ENCODE data around the gene INSC. TPM values are rescaled to one million over a fixed set of nuclear protein-coding genes. Genes with fewer than 3 reads are reported as not detected.

The INSC gene
- total RNA-seq, 1 donor from 2014 or later: 0.23 TPM

DNA sequence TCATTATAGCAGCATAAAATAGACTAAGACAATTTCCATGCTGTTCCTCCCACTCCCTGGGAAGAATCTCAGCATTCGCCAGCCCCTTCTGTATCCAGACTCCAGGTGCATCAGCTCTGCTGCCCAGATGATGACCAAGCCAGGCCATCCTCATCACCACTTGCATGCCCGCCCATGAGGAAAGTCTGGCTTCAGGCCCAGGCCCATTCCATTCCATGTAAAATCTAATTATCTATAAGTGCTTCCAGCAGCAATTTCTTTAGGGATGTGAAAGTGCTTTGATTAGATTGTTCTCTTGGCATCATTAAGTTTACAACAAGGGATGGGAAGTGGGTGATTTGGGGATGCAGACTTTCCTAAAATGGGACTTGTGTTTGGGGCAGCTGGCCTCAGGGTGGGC, 100.3 kb downstream of the INSC start:
- no peak for DNase-seq (ENCODE audit: low spot score)
- Mint-ChIP-seq H3K27me3 (ENCODE audit: unreplicated experiment) (no peaks in the 10 kb centered on the region), H3K36me3 (ENCODE audit: low read depth, unreplicated experiment) (no peaks in the 10 kb centered on the region), H3K4me1 (ENCODE audit: unreplicated experiment) (peaks cover 3% of the 10 kb centered on the region), H3K9me3 (ENCODE audit: unreplicated experiment) (no peaks in the 10 kb centered on the region), H3K27ac (ENCODE audit: unreplicated experiment) (no peak overlapping the region), H3K4me3 (ENCODE audit: unreplicated experiment) (no peak overlapping the region)
- TF ChIP-seq, protein P1, sequence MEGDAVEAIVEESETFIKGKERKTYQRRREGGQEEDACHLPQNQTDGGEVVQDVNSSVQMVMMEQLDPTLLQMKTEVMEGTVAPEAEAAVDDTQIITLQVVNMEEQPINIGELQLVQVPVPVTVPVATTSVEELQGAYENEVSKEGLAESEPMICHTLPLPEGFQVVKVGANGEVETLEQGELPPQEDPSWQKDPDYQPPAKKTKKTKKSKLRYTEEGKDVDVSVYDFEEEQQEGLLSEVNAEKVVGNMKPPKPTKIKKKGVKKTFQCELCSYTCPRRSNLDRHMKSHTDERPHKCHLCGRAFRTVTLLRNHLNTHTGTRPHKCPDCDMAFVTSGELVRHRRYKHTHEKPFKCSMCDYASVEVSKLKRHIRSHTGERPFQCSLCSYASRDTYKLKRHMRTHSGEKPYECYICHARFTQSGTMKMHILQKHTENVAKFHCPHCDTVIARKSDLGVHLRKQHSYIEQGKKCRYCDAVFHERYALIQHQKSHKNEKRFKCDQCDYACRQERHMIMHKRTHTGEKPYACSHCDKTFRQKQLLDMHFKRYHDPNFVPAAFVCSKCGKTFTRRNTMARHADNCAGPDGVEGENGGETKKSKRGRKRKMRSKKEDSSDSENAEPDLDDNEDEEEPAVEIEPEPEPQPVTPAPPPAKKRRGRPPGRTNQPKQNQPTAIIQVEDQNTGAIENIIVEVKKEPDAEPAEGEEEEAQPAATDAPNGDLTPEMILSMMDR (IDR thresholded peaks at IDR 0.05; ENCODE audit: unreplicated experiment): no peak

DNA sequence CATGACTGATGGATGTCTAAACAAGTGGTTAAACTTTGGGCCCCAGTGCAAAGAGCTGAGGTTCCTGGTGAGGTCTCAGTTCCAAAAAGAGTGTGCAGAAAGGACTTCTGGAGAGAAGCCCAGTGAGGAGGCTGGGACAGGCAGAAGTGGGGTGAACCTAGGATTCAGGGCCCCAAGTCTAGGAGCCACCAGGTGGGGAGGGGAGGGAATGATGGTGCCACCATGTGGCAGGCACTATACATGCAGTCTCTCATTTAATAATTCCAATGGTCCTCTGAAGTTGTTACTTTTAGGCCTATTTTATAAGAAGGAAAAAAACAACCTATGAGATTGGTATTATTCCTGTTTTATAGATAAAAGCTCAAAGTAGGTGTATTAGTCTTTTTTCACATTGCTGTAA, 102.0 kb downstream of the INSC start:
- no peaks in the 10 kb centered on the region for H3K27me3 Mint-ChIP-seq (ENCODE audit: unreplicated experiment)
- H3K27ac Mint-ChIP-seq (ENCODE audit: unreplicated experiment): no peak overlapping the region
- no peaks in the 10 kb centered on the region for H3K9me3 Mint-ChIP-seq (ENCODE audit: unreplicated experiment)
- no peak for DNase-seq (ENCODE audit: low spot score)
- H3K4me3 Mint-ChIP-seq (ENCODE audit: unreplicated experiment): no peak overlapping the region
- peaks cover 7% of the 10 kb centered on the region for H3K4me1 Mint-ChIP-seq (ENCODE audit: unreplicated experiment)
- no peaks in the 10 kb centered on the region for H3K36me3 Mint-ChIP-seq (ENCODE audit: low read depth, unreplicated experiment)
- TF ChIP-seq, protein P1 (IDR thresholded peaks at IDR 0.05; ENCODE audit: unreplicated experiment): peak; percentile 65

DNA sequence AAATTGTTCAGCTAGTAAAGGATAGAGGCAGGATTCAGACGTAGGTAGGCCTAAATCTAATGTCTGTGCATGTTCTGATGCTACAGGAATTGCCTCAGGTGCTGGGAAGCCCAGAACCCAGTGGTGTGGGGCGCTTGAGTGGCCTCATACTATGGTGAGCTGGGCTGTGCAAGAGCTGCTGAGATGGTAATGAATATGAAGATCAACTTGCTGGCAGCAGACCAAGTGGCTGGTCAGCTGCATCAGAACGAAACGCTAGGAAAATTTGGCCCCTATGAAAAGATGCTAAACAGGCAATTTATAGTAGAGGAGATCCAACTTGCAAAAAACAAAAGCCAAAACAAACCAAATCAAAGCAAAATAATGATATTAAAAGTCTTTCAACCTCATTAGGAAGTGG, 102.7 kb downstream of the INSC start:
- H3K9me3 Mint-ChIP-seq (ENCODE audit: unreplicated experiment): no peaks in the 10 kb centered on the region
- no peaks in the 10 kb centered on the region for H3K27me3 Mint-ChIP-seq (ENCODE audit: unreplicated experiment)
- no peak overlapping the region for H3K4me3 Mint-ChIP-seq (ENCODE audit: unreplicated experiment)

DNA sequence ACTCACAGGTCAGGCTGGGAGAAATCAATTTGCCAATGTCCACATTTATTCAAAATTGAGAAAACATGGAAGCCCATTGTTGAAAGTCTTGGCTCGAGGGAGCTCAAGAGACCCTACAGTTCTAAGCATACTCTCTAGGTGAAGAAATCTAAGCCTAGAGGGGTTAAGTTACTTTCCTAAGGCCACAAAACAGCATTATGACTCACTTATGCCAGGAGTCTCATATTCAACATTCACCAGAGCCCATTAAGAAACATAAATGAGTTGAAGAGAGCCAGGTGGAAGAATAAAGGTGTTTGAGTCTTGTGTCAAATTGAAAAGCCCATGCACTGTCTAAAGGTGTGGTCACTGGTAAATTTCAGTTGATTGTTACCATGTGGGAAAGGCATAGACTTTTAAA, 108.1 kb downstream of the INSC start:
- TF ChIP-seq, protein P1 (IDR thresholded peaks at IDR 0.05; ENCODE audit: unreplicated experiment): no peak
- DNase-seq (ENCODE audit: low spot score): no peak
- Mint-ChIP-seq H3K4me3 (ENCODE audit: unreplicated experiment) (no peak overlapping the region), H3K36me3 (ENCODE audit: low read depth, unreplicated experiment) (no peaks in the 10 kb centered on the region), H3K4me1 (ENCODE audit: unreplicated experiment) (peaks cover 7% of the 10 kb centered on the region), H3K9me3 (ENCODE audit: unreplicated experiment) (no peaks in the 10 kb centered on the region), H3K27ac (ENCODE audit: unreplicated experiment) (no peak overlapping the region), H3K27me3 (ENCODE audit: unreplicated experiment) (no peaks in the 10 kb centered on the region)

More for the DNA sequence above, 102.7 kb downstream of the INSC start:
- no peaks in the 10 kb centered on the region for H3K36me3 Mint-ChIP-seq (ENCODE audit: low read depth, unreplicated experiment)
- H3K27ac Mint-ChIP-seq (ENCODE audit: unreplicated experiment): no peak overlapping the region
- DNase-seq (ENCODE audit: low spot score): no peak
- peaks cover 7% of the 10 kb centered on the region for H3K4me1 Mint-ChIP-seq (ENCODE audit: unreplicated experiment)
- TF ChIP-seq, protein P1 (IDR thresholded peaks at IDR 0.05; ENCODE audit: unreplicated experiment): no peak

DNA sequence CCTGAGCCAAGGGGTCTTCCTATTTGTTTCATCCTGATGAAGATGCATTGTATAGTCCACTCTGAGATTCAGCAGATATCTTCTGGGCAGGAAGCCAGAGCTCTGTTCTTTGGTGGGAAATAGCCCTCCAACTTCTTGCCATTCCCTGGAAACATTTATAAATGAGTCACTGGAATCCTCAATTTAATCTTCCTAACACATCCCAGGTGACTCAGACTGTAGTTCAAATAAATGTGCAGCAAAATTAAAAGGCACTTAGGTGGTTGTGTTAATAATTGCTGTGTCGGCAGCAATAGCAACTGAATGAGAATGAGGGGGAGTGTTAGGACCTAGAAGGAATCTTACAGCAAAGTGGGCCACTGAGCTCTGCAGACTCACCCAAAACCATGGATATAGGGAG, 108.6 kb downstream of the INSC start:
- H3K27me3 Mint-ChIP-seq (ENCODE audit: unreplicated experiment): no peaks in the 10 kb centered on the region
- H3K4me3 Mint-ChIP-seq (ENCODE audit: unreplicated experiment): no peak overlapping the region
- no peak overlapping the region for H3K27ac Mint-ChIP-seq (ENCODE audit: unreplicated experiment)
- H3K9me3 Mint-ChIP-seq (ENCODE audit: unreplicated experiment): no peaks in the 10 kb centered on the region
- no peak for DNase-seq (ENCODE audit: low spot score)
- no peaks in the 10 kb centered on the region for H3K36me3 Mint-ChIP-seq (ENCODE audit: low read depth, unreplicated experiment)
- TF ChIP-seq, protein P1 (IDR thresholded peaks at IDR 0.05; ENCODE audit: unreplicated experiment): no peak
- peaks cover 7% of the 10 kb centered on the region for H3K4me1 Mint-ChIP-seq (ENCODE audit: unreplicated experiment)
